Subcutaneous adipose tissue (tissue), 4 donors: ENCODE results near the gene MYO5A. TPM values are rescaled to one million over a fixed set of nuclear protein-coding genes. Genes with fewer than 3 reads are reported as not detected.

Source experiments
- CTCF ChIP-seq: fragments of 450-650 bp; IDR thresholded peaks from one replicate; pipeline ENCODE4 v1.5.1; 2016; ENCODE audit warnings: low read depth, mild to moderate bottlenecking, control low read depth, antibody characterized with exemption, moderate library complexity
- small RNA-seq: library from RNA; depleted of rRNA; stranded (forward); fragments of <200 nt; gene quantifications from one replicate; pipeline ENCODE3, GENCODE V24; 2016
- total RNA-seq, 4 donors: library from RNA; depleted of rRNA; stranded (reverse); fragments of >200 nt; gene quantifications; one replicate each; pipeline ENCODE4 v1.1.0, GENCODE V29; 2016

The MYO5A gene
- total RNA-seq, 4 donors from 2014 or later = 54.6 to 121 (median 99.4) TPM

GRCh38 chr15:52259503-52259902 lies 269.2 kb downstream of the MYO5A start:
- TF ChIP-seq CTCF = no peak

- TF ChIP-seq CTCF = no peak
Measured at GRCh38 chr15:52258461-52258860, 270.2 kb downstream of the MYO5A start.

- TF ChIP-seq CTCF = no peak
Measured at GRCh38 chr15:52257734-52258062, 271.0 kb downstream of the MYO5A start.

Small RNA genes lying within 50 kb of the gene (small RNA-seq; reads per million reads assigned to genes)
- gene MIR1266 = not detected

Other genes starting within 250 kb of the MYO5A start
- gene MYO5C, start 233.1 kb downstream of the MYO5A start, total RNA-seq = 10 to 100 TPM in 3 of 4 donors, 1 to 10 TPM in 1; 9.2 to 61.8 (median 21.4) TPM
- gene ARPP19, start 40.1 kb upstream of the MYO5A start, total RNA-seq = 100 to 1,000 TPM; 115 to 237 (median 147) TPM
- gene ATOSA, start 150.5 kb upstream of the MYO5A start, total RNA-seq = 100 to 1,000 TPM; 120 to 205 (median 166) TPM